HG03135 (cell line): ENCODE measurements around the gene ZNF106.

Experiments used
- ATAC-seq: cut with Tn5 transposase; IDR thresholded peaks from one replicate; pipeline ENCODE4 v1.9.1; 2021; ENCODE audit warnings: mild to moderate bottlenecking, moderate library complexity; ENCODE audit not compliant: unreplicated experiment

Gene ZNF106

DNA sequence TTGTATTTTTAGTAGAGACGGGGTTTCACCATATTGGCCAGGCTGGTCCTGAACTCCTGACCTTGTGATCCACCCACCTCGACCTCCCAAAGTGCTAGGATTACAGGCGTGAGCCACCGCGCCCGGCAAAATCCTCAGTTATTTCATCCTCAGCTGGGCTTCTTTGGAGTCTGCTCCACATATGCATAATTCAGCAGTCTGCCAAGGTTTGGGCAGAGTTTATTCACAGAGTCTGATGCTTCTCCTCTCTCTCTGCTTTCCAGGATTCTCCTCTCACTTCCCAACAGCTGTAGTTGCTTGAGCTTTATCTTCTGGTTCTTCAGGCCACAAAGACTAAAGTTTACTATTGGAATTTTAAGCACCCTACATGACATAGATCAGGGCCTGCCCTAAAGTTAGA, 8.2 kb downstream of the ZNF106 start:
- no peak for ATAC-seq

- ATAC-seq = no peak
These were observed 16.1 kb downstream of the ZNF106 start for GRCh38 chr15:42474827-42475226.

DNA sequence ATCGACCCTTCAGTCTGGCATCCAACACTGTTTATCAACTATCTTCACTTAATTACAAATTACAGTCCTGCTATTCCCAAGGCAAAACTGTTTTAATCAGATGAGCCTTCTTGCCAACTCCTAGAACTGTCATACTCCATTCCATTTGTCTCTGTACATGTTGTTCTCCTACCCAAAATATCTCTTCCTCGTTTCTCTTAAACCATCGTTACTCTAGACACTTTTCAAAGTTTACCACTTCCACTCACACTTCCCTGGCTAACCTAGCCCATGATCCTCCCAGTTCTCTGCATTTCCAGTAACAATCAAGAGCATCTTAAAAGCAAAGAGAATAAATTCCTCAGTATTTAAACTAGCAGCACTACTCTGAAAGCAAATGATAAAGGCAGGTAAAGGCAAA, 19.9 kb downstream of the ZNF106 start:
- ATAC-seq = no peak

GRCh38 chr15:42465520-42466259, 25.3 kb downstream of the ZNF106 start:
- ATAC-seq = no peak

DNA sequence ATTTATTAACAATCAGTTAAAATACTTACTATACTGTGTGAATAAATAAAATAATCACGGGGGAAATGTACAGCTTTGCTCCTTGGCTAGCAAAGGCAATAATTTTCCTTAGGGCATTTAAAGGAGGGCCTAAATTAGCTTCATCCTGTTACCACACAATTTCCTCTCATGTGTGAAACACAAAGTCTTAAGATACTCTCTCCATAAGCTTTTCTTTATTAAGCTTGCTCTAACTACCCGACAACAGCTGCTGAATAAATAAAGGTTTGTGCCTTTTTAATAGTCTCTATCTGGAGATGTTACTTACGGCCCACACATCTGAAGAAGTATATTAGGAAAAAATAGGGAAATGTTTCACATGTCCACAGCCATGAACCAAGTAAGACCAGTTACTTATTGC, 29.7 kb downstream of the ZNF106 start:
- no peak for ATAC-seq

- peak; percentile 75 for ATAC-seq
These were observed 33.2 kb downstream of the ZNF106 start for GRCh38 chr15:42457445-42458442.

DNA sequence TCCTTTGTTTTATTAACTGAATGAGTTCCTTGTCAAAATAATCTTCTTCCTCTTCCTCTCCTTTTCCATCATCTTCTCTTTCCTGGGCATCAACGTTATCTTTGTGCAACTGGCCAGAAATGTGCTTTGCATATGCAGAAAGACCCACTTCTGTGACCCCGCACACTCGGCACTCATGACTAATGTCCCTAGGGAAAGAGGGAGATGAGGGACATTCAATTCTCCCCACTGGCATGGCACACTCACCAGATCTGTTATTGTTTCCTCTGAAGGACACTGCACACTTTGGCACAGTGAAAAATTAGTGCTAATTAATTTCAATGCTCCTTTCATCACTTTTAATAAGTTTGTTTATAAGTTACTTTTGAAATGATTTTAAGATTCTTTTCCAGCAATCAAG, 34.0 kb downstream of the ZNF106 start:
- ATAC-seq = no peak

- no peak for ATAC-seq
These were observed 34.4 kb downstream of the ZNF106 start for GRCh38 chr15:42456531-42456930.

GRCh38 chr15:42453826-42454225, 37.1 kb downstream of the ZNF106 start:
- ATAC-seq = no peak

DNA sequence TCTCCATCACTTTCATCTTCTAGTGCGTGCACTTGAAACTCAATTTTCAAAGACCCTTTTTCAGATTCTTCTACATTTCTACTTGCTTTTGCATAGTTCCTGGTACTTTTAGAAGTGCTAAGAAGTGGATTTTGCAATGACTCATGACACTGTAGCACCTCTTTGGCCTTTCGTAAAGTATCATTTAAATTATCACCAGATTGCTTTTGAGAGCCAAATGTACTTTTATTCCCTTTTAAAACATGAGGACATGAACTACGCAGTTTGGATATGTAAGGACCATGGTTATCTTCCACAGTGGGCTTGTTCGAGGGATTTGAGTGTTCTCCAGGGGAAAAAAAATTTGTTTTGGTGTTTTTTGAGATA, 40.5 kb downstream of the ZNF106 start:
- ATAC-seq = no peak

DNA sequence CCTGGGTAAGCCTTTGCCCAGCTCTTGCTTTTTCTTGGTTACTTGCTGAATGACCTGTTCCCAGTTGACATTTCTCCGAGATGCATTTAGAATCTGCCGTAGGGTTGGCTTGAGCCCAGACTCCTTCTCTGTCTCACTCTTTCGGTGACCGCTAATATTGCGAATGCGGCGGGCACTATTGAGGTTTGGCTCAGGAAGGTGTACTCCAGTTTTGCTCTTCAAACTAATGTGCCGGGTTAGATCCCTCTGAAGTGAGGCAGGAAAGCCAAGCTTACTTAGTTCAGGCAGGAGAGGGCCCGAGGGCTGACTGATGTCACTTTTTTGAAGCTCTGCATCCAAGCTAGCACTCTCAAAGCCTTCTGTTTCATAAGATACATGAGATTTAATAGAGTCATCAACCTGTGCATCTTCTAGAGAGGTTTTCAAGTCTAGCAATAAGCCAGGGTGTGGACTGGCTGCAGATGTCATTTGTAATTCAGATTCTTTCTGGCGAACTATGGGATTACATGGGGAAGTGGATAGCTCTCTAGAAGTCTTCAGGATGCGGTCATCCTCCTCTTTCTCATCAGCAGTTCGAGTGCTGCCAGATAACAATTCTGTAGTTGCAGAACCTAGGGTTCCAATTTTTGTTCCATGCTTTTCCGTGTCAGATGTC, 41.0 kb downstream of the ZNF106 start:
- ATAC-seq = no peak

DNA sequence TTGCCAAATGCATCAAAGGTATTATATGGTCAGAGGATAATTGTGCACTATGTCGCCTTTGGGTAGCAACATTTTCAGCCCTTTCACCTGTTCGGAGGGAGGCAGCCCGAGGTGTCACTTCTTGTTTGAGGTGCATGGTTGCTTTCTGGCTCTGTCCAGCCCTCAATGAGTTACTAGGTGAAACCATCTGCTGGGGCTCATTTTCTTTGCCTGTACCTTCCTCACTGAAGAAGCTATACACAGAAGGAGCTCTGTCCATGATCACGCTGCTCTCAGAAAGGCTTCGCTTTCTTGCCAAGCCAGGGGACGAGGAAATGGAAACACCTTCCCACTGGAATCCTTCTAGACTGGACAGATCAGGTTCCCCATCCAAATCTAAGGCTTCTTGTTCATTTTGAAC, 42.7 kb downstream of the ZNF106 start:
- ATAC-seq = no peak

DNA sequence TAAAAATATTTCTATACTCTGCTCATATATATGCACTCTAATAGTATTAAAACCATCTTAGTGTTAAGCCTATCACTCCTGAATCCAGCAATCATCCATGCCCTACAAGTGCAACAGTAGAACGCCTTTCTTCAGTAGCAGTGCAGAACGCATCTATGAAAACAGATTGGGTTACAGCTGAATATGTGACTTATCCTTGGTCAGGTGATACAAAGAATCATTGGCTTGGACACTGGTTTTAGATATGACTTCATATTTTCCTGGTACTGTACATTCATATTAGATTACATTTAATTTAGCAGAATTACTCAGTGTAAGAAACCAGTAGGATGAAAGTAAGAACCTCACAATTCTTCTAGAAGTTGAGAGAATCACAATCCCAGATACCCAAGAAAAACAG, 43.3 kb downstream of the ZNF106 start:
- ATAC-seq = no peak

DNA sequence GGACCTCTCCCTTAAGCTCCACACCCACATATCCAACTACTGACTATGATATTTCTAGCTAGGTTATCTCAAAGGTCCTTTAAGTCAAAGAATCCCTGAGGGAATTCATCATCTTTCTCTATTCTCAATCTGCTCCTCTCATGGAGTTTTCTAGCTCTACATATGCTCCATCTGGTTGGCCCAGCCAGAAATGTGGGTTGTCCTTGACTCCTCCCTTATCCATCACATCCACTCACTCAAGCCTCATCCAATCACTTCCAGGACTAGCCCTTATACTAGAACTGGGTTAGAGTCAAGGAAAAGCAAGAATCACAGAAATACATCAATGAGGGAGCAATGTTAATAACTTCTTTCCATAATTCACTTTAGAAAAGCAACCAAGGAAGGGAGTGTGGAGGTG, 45.4 kb downstream of the ZNF106 start:
- no peak for ATAC-seq

DNA sequence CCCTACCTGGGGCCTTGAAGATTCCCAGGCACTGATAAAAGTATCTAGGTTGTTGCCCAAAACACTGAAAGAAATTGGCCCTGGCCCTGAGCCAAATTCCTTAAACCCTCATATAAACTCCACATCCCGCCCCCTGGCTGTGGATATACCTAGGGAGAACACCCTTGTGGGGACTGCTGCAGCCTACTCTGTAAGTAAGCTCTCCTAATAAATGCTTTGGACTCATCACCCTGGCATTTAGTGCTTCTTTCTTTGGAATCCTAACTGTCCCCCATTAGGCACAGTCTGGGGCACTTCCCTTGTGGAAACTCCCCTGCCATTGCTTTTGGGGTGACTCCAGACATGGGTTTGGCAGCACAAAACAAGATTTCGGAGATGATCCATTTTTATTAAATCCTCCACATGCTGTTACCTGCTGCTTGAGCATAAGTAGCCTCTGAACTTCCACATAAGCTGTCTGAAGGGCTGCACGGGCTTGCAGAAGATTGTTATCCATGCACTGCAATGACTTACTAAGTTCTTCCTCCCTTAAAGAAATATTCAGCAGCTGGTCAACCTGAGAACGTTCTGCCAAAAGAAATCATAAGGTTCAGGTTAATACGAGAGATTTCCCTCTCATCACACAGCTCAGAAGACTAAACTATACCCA, 46.4 kb downstream of the ZNF106 start:
- no peak for ATAC-seq

GRCh38 chr15:42427429-42428223, 63.3 kb downstream of the ZNF106 start:
- ATAC-seq = no peak

DNA sequence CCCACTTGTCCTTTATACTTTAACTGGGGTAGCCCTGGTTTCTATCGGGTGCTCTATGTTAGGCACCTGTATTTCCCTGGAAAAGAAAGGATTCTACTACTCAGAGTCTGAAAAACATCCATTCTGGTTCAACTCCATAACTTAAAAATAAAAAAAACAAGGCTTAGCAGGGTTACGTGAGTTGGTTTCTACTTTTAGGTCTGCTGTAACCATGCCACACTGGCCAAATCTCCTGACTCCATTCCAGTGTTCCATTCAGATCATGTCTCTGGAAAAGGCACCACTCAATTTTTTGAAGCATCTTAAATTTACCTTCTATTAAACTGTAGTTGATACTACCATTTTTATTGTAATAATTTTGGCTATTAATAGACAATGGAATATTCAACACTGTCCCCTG, 69.6 kb downstream of the ZNF106 start:
- ATAC-seq = no peak

DNA sequence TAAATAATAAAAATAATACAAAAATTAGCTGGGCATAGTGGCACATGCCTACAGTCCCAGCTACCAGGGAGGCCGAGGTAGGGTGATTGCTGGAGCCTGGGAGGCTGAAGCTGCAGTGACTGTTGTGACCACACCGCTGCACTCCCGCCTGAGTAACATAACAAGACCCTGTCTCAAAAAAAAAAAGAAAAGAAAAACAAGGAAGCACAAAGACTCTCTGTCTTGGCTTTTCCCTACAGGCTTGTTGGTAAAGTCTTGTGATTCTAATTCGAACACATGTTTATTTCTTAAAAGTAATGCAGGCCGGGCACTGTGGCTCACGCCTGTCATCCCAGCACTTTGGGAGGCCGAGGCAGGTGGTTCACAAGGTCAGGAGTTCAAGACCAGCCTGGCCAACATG, 71.6 kb downstream of the ZNF106 start:
- no peak for ATAC-seq

- ATAC-seq = no peak
These were observed 77.0 kb downstream of the ZNF106 start for GRCh38 chr15:42413920-42414319.

DNA sequence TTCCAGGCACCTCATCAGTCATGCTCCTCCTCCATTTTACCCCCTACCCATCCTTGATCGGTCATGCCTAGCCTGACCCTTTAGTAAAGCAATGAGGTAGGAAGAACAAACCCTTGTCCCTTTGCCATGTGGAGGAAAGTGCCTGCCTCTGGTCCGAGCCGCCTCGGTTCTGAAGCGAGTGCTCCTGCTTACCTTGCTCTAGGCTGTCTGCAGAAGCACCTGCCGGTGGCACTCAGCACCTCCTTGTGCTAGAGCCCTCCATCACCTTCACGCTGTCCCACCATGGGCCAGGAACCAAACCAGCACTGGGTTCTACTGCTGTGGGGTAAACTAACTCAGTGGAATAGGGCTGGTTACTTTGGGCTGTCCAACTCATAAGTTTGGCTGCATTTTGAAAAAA, 79.1 kb downstream of the ZNF106 start:
- ATAC-seq = no peak
